NCI-H446 (cell line): ENCODE results near the gene SLC13A2.
"Not testable (repeated sequence)": the region's sequence is repeated elsewhere in the genome, so short reads cannot be mapped to it uniquely, and the experiment has no call there.

ENCODE experiments used
- DNase-seq, 2 experiments: peaks; one replicate each; lab custom pipeline; 2025; lab: John Stamatoyannopoulos, UW

Gene SLC13A2

GRCh38 chr17:28518132-28518531, 44.7 kb downstream of the SLC13A2 start:
- DNase-seq: no peak

DNA sequence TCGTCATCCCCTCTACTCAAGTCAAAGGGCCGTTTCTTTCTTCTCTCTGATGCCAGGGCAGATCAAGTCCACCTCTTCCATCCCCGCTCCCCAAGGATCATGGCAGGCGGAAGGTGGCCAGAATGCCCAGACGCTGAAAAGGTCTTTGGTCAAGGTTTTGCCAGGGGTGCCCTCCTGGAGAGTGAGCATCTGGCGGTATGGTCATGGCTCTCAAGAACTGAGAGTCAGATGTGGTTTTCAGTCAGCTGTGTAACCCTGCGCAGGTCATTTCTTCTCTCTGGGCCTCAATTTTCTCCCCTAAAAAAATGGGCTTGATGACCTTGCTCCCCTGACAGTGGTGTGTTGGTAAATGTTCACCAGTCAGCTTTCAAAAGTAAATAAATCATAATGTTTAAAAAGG, 45.1 kb downstream of the SLC13A2 start:
- DNase-seq: no peak

DNA sequence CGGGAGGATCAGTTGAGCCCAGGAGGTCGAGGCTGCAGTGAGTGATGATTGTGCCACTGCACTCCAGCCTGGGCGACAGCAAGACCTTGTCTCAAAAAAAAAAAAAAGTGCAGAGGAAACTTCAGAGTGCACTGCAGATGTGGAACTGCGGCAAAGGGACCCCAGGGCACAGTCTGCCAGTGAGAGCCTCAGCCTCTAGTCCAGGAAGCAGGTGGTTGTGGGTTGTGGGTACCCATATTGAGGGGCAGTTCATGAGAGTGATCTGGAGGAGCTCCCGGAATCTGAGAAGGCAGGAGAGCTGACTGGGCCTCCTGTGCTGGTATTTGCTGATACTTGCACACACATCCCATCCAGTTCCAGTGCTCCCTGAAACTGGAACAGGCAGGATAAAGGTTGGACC, 45.8 kb downstream of the SLC13A2 start:
- DNase-seq: no peak

DNA sequence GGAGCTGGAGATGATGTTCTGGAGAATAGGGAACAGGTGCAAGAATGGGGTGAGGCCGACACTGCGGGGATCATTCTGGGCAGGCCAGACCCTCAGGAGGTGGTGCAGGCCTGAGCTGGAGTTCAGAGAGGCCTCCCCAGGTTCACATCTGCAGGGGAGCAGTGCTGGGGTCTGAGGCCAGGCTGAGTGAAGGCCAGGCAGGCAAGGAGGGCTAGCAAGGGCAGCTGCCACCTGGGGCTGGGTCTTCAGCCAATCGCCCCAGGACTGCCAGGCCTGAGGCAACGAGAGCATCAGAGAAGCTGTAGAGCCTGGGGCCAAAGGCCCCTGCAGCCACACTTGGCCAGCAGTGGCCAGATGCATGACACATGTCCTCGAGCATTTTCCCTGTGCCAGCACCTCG, 47.2 kb downstream of the SLC13A2 start:
- no peak for DNase-seq

DNA sequence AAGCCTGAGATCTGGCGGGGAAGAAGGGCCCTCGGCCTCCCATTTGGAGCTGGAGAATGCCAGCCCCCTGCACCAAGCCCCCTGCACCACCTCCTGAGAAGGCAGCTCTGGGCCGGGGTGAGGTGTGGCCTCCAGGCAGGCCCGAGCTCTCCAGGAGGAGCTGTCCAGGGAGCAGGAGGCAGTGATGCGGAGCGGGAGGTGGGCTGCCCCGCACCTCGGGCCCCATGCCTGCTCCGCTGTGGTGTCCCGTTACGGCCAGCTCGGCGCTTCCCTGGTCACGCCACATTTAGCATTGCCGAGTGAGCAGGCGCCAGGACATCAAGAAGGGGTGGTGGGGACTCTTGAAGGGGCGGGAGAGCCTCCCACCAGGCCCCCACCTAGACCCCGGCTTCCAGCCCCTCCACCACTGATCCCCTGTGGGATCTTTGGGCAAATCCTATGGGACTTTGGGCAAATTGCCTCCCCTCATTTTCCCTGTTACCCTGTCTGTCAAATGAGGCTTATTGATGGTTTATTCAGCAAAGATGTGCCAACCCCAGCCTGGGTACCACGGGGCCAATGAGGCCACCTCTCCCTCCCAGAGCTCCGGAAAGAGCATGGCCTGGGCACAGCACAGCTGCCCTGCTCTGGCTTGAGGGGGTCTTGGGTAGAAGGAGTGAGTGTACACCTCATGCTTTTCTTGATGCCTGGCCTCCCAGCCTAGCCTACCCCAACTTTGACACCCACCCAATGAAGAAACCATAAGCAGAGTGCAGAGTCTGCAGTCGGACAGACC, 48.1 kb downstream of the SLC13A2 start:
- no peak for DNase-seq

- not testable (repeated sequence) for DNase-seq
These were observed 48.8 kb downstream of the SLC13A2 start for GRCh38 chr17:28522281-28522680.

DNA sequence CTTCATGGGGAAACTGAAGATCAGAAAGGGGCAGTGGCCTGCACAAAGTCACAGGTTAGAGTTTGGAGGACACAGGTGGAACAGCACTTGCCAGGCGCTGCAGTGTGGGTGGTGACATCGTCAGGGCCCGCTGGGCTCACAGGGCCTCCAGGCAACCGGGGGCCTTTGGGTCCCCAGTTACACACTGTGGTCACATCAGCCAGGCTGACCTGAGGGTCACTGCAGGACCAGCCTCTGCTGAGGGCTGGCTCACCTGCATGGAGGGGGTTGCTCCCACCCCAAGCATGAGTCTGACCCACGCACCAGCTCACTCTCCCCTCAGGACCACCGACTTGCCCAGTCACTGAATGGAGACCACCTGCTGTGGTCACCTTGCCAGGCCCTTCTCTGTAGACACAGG, 49.7 kb downstream of the SLC13A2 start:
- no peak for DNase-seq

- no peak for DNase-seq
These were observed 50.4 kb downstream of the SLC13A2 start for GRCh38 chr17:28523876-28524275.

- no peak for DNase-seq
These were observed 51.3 kb downstream of the SLC13A2 start for GRCh38 chr17:28524476-28525424.

GRCh38 chr17:28526381-28526780, 52.9 kb downstream of the SLC13A2 start:
- no peak for DNase-seq

DNA sequence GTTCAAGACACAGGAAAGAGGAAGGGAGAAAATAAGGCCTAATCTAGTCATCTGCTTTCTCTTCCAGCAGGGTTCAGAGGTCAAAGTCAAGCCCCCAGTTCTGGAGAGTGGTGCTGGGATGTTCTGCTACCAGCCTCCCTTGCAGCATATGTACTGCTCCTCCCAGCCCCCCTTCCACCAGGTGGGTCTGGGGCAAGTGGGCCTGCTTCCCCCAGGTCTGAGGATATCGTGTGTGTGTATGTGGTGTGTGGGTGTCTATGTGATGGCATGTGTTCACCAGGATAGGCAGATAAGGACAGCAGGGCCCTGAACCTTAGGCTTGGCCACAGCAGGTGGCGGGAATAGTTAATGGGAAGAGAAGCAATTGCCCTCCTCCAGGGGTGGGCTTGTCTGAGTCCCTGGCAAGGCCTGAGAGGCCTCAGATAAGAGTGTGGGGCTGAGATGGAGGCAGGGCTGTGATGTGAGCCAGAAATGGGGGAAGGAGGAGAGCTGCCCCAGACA, 53.8 kb downstream of the SLC13A2 start:
- no peak for DNase-seq

GRCh38 chr17:28527859-28528258, 54.4 kb downstream of the SLC13A2 start:
- no peak for DNase-seq

DNA sequence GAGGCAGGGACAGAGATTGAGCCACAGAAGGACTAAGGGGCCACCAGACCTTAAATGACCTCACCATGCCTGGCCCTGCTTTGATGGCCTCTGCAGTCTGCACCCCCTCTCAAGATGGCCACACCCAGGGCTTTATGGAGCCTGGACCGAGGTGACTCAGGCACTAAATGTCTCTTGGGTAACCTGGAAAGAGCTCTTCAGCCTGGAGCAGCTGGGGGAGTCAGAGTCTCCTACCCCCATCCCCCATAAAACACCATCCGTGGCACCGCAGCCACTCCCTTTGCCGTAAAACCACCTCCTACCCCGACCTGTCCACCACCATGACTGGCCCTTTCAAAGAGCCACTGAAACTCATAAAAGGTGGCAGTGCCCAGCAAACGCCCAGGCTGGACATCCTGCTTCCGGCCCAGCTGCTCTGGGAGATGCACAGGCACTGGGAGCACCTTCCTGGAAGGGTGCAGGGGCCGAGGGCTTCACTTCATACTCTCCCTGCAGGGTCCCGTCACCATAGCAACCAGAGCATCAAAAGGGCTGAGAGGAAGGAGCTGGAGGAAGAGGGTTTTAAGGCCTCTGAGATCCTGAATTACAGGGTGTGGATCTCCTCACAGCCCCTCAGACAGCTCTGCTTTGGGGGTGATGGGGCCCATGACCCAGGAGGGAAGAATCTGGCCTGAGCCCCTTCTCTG, 55.0 kb downstream of the SLC13A2 start:
- DNase-seq: no peak

GRCh38 chr17:28529013-28529400, 55.6 kb downstream of the SLC13A2 start:
- DNase-seq: no peak

DNA sequence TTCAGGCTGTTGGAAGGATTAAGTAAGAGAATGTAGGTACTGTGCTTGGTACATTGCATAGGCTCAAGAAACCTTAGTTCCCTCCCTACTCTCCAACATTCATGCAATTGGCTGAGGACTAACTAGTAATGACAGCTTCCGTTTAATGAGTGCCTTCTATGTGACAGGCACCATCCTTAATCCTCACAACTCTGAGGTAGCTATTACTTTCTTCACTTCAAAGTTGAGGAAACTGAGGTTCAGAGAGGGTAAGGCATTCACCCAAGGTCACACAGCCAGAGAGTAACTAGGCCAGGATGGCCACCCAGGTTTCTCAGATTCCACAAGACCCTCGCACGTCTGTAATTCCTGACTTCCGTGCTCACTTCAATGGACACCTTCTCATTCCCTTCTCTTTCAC, 56.8 kb downstream of the SLC13A2 start:
- no peak for DNase-seq

DNA sequence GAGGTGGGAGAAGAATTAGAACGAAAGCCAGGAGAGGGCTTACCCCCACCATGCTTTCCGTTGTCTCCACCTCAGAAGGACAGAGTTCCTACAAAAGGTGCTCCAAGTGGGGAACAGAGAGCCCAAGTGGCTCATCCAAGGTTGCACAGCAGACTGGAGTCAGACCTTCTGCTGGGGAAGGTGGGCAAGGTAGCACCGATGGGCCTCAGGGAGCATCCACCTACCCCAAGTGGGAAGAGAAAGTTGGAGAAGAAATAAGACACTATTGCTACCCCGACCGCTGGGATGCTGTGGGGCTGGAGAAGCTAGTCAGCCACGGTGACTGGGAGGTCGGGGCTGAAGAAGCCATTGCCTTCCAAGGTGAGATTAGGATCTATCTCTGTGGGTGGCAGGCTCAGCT, 57.5 kb downstream of the SLC13A2 start:
- no peak for DNase-seq

DNA sequence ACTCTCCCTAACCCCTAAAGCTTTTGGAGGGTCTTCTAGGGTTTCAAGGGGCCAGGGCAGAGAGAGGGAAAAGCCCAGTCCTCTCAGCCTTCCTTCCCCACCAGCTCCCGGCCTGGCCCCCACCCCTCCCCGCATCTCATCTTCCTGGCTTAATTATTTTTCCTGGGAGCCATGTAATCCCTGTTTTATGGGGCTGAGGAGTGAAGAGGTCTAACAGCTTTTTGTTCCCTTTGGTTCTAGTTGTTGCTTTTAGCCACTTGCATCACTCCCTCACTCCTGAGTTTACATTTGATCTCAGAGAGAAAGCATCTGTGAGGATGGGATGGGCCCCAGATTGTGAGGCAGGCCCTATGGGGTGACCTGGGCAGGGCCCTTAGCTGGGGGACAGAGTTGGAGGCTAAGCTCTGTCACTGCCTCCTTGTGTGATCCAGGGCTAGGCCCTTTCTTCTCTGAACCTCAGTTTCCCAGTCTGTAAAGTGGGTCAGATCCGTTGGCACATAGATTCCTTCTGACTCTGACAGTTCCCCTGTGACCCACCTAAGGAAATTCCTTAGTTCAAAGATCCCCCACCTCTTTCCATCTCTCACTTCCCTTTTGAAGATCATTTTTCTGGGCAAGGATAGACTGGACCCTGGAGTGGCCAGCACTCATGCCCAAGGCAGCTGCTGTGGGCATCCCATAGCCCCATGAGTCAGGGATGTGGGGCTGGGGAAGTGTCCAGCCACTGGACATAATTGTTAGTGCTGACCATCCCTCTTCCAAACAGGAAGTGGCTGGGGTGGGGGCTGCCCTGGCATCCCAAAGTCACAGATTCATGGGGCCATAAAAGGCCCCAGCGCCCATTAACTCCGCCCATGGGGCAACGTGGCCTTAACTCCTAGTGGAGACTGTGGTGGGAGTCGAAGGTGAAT, 58.9 kb downstream of the SLC13A2 start:
- no peak for DNase-seq

DNA sequence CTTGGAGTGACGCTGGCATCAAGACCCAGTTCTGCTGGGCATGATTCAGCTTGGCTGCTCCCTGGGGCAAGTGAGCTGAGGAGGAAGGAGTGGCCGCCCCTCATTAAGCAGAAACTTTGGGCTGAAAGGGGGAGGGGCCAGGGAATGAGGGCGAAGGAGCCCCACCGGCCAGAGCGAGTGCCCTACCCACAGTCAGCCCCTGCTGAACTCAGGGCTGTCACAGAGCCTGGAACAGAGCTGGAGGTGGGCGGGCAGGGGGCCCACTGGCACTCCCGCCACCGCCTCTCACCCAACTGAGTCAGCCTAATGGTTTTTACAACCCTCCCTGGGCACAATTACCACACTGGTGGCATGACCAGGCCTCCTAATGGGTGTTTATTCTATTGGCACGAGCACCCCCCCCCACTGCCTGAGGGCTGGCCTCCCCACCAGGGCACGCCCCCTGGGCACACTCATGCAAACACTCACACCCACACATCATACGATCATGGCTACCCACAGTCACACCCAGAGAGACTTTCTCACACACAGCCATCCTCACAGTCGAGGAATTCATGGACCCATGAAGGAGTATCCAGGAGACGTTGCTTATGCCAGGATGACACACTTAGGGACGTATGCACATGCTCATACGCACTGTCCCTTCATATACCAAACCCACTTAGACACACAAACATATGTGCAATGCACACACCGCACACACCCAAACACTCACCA, 59.8 kb downstream of the SLC13A2 start:
- no peak for DNase-seq

DNA sequence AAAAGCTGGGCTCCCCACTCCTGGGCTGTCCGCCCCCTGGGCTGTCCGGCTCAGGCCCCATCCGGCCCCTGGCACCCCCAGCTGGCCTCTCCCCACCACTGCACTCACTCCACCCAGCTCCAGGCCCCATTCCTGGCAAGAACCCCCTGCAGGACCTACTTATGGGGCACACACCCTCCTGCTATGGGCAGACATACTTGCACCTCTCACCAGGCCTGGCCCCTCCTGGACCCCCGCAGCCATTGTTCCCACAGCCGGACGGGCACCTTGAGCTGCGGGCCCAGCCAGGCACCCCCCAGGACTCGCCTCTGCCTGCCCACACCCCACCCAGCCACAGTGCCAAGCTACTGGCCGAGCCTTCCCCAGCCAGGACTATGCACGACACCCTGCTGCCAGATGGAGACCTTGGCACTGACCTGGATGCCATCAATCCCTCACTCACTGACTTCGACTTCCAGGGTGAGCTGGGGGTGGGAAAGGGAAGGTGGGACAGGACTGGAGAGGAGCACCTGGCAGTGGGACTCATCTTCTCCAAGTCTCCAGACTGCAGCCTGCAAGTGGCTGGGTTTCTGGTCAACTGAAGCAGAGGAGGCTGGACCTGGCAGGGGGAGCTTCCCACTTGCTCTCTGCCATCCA, 61.4 kb downstream of the SLC13A2 start:
- no peak for DNase-seq

- DNase-seq: no peak
These were observed 63.2 kb downstream of the SLC13A2 start for GRCh38 chr17:28536532-28537218.
